Cardiac fibroblast (primary cell): Measurements from ENCODE around the gene RASA3.
"Not testable (repeated sequence)": the region's sequence is repeated elsewhere in the genome, so short reads cannot be mapped to it uniquely, and the experiment has no call there.

Experiments
- DNase-seq, 2 donors: peaks; one replicate each; pipeline versions ENCODE4 v3.0.0 to v3.0.0-alpha.2; 2010; ENCODE audit warnings: low read depth in 2 of 2
- H3K4me3 ChIP-seq, 2 donors: replicated peaks in 1 of 2; 1 replicate in 1 of 2; 2 replicates in 1 of 2; pipeline ENCODE4 v1.5.1; 2011; ENCODE audit warnings: low read depth in 2 of 2, low read length in 2 of 2, mild to moderate bottlenecking in 2 of 2, moderate library complexity in 1 of 2
- TF ChIP-seq, protein P1 (sequence below): IDR thresholded peaks from one replicate; pipeline ENCODE4 v1.5.1; 2011; ENCODE audit warnings: low read depth, mild to moderate bottlenecking, low read length, inconsistent platforms

Gene RASA3

DNA sequence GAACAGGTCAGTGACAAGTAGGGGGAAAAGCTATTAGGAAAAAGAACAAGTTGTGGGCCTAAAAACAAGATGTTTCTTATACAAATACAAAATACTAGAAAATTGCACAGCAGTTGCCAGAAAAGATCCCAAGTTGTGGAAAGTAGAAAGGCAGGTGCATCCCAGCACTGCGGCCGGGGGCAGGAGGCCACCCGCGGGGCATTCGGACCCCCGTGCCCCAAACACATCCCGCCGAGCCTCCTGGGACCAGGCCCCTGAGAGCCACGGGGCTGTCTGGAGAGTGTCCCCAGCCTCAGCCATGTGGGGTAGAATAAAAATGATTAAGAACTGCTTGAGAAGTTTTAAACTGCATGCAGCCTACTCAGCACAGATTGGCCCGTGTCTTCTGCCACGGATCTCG is 11.4 kb downstream of the RASA3 start:
- DNase-seq: no peak
- TF ChIP-seq, protein P1, sequence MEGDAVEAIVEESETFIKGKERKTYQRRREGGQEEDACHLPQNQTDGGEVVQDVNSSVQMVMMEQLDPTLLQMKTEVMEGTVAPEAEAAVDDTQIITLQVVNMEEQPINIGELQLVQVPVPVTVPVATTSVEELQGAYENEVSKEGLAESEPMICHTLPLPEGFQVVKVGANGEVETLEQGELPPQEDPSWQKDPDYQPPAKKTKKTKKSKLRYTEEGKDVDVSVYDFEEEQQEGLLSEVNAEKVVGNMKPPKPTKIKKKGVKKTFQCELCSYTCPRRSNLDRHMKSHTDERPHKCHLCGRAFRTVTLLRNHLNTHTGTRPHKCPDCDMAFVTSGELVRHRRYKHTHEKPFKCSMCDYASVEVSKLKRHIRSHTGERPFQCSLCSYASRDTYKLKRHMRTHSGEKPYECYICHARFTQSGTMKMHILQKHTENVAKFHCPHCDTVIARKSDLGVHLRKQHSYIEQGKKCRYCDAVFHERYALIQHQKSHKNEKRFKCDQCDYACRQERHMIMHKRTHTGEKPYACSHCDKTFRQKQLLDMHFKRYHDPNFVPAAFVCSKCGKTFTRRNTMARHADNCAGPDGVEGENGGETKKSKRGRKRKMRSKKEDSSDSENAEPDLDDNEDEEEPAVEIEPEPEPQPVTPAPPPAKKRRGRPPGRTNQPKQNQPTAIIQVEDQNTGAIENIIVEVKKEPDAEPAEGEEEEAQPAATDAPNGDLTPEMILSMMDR: no peak
- no peak overlapping the region for H3K4me3 ChIP-seq

- DNase-seq: no peak
- no peak overlapping the region for H3K4me3 ChIP-seq
- TF ChIP-seq, protein P1: no peak
These were observed 11.8 kb downstream of the RASA3 start for GRCh38 chr13:114120591-114121011.

GRCh38 chr13:114119196-114119595 is 13.2 kb downstream of the RASA3 start:
- TF ChIP-seq, protein P1: no peak
- H3K4me3 ChIP-seq: peak overlapping the region; percentile 11 to 27
- peak; percentile 88 to 91 for DNase-seq

DNA sequence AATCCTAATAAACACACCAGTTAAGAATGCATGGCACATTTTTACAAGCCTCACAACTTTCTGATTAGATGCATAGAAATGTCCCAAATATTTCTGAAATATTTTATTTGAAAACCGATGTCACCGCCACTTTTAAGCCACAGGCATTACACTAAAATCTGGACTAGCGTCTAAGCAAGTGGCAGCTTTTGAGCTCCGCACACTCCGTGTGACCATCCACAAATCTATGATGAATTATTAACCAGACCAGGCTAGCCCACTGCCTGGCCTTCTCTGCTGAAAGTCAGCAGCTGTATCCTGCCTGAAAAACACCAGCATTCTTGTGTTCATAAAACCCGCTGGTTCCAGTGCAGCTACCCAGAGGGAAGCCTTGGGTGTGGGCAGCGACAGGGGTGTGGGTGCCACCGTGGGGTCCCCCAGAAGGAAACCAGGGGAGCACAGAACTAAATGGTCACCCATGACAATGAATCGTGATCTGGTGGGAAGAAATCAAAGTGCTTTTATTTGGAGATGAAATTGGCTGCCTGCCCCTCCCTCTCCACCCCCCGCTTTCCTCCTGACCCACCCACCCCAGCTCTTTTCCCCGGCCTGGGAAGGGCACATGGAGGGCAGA is 13.8 kb downstream of the RASA3 start:
- peak; percentile 65 to 73 for DNase-seq
- peak overlapping the region in 1 of 2 donors; percentile 27 for H3K4me3 ChIP-seq
- TF ChIP-seq, protein P1: no peak

- no peak for DNase-seq
- no peak overlapping the region for H3K4me3 ChIP-seq
- TF ChIP-seq, protein P1: no peak
These were observed 14.3 kb downstream of the RASA3 start for GRCh38 chr13:114118086-114118485.

GRCh38 chr13:114117341-114117874 is 15.0 kb downstream of the RASA3 start:
- H3K4me3 ChIP-seq: not testable (repeated sequence)

GRCh38 chr13:114116734-114117133 is 15.7 kb downstream of the RASA3 start:
- no peak for DNase-seq
- TF ChIP-seq, protein P1: no peak
- no peak overlapping the region for H3K4me3 ChIP-seq

More at GRCh38 chr13:114117341-114117874, 15.0 kb downstream of the RASA3 start:
- DNase-seq: not testable (repeated sequence)
